ENCODE results near the gene FAHD1. TPM values are rescaled to one million over a fixed set of nuclear protein-coding genes. Genes with fewer than 3 reads are reported as not detected.

FAHD1 gene
- total RNA-seq = 34.7 and 39.8 TPM in 2 replicates

DNA sequence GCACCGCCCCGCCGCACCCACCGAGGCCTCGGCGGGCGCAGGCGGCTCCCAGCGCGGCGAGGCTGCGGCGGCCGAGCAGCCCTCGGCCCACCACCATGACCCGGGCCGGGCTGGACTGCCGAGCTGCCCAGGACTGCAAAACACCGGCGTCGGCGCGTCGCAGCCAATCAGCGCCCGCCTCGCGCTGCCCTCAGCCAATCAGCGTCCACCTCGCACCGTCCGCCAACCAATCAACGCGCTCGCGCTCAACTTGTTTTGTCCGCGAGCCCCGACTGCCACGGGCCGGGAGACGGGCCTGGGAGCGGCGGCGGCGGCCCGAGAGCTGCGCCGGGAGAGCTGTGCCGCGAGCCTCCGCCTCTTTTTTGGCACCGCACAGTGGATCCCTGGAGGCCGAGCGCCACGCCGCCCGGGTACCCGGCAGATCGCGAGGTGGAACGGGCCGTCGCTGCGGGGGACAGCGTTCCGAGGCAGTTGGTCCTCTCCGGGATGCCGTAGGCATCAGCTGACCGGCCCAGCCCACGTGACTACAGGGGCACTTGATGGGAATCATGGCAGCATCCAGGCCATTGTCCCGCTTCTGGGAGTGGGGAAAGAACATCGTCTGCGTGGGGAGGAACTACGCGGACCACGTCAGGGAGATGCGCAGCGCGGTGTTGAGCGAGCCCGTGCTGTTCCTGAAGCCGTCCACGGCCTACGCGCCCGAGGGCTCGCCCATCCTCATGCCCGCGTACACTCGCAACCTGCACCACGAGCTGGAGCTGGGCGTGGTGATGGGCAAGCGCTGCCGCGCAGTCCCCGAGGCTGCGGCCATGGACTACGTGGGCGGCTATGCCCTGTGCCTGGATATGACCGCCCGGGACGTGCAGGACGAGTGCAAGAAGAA lies at the start of gene FAHD1, which contains the start of gene HAGH:
TSS of gene FAHD1 (plus strand) at position 516 of the 883 bp plus-strand sequence. CDS start at position 549, 33 bp downstream.
TSS of gene HAGH (minus strand) at position 135 of the 883 bp plus-strand sequence. CDS start at position 97, 38 bp downstream.

DNA sequence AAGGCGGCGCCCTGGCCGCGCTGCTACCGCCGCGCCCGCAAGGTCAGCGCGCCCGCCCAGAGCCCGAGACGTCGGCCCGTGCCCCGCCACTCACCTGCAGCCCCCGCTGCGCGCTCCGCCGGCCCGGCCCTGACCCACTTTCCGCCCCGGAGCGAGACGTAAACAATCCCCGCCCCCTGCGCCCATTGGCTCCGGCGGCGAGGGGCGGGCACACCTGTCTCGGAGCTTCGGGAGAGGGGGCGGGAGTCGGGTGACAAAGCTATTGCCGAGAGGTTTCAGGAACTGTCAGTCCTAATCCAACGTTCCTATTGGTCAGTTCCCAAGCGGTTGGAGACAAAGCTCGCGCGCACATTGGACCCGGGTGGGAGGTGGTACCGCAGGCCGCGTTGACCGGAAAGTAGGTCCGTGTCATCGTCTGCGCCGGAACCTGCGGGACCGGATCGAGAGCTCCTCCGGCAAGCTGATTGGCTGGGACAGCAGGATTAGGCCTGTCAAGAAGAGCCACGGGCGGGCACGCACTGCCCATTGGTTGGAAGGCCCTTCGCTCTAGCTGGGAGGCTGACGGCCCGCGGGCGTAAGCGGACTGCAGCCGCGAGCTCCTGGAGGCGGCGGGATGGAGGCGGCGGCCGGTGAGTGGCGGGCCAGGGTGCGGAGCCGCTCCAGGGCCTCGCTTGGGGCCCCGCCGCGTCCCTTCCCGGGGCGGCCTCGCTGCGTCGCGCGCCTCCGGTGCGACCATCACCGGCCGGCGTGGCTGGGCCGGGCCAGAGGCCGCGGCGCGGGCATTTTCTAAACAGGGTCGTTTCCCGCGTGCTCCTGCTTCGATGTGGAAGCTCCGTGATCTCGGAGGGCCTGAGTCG lies 44.4 kb upstream of the FAHD1 start, which contains the start of the genes NUBP2 and SPSB3:
TSS of gene NUBP2 (plus strand) at position 553 of the 857 bp plus-strand sequence. CDS start at position 614, 61 bp downstream.
TSS of gene SPSB3 (minus strand) at position 164 of the 857 bp plus-strand sequence. CDS start 1,088 bp downstream, outside the sequence.

DNA sequence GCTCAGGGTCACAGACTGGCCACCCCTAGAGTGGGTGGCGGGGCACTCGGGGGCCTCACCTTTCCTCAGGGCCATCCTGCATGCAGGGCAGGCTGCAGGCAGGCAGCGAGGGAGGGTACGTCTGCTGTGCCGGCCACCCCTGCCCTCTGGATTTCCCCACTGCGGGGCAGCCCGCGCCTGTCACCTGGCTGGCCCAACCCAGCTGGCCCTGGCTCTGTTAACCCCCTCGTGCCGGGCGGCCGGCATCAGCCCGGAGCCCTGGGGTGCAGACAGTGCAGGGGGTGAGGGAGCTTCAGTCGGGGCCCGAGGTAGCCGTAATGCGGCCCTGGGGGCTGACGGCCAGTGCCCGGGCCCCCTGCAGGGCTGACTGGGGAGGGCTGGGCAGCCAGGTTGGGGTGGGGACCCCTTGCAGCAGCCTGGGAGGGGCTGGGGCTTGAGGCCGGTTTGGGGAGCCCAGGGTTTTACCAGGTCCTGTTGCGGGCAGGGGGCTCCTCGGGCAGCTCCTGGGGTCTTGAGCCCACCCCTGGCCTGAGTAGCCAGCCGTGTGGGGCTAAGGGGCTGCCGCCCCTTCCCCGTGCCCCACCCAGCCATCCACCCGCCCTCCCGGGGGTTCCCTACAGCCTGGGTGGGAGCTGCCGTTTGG lies 33.3 kb upstream of the FAHD1 start, which contains the start of gene IGFALS:
TSS of gene IGFALS (minus strand) at position 128 of the 643 bp plus-strand sequence. CDS start at position 75, 53 bp downstream.

DNA sequence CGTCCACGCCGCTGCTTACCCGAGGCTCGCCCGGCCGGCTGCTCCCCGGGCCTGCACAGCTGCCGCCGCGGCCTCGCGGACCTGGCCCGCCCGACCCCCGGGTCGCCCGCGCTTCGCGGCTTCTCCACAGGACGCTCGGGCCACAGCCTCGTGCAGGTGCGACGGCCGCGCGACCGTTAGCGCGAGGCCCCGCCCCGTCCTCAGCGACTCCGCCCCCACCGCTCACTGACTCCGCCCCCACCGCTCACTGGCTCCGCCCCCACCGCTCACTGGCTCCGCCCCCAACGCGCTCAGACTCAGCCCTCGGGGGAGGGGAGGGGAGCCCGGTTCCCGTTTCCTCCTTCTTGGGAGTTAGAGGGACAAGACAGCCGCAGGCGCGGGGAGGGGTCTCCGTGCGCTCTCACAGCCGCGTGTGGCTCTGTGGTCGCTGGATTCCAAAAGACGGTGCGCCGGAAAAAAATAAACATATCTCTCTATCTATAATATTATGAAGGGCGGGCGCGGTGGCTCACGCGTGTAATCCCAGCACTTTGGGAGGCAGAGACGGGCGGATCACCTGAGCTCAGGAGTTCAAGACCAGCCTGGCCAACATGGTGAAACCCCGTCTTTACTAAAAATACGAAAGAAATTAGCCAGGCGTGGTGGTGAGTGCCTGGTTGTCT lies 45.1 kb downstream of the FAHD1 start, which contains the start of gene MEIOB:
TSS of gene MEIOB (minus strand) at position 191 of the 662 bp plus-strand sequence. CDS start 3,989 bp downstream, outside the sequence.

Other genes starting within 250 kb of the FAHD1 start
- 17.5 and 22.2 TPM in 2 replicates for gene IFT140, start 215.1 kb upstream of the FAHD1 start, total RNA-seq
- gene CRAMP1, start 214.8 kb upstream of the FAHD1 start, total RNA-seq = 2.6 and 3.5 TPM in 2 replicates
- 53.6 and 84.4 TPM in 2 replicates for gene JPT2, start 148.9 kb upstream of the FAHD1 start, total RNA-seq
- 12.4 and 30.1 TPM in 2 replicates for gene MAPK8IP3, start 121.0 kb upstream of the FAHD1 start, total RNA-seq
- 98.6 and 102 TPM in 2 replicates for gene NME3, start 55.7 kb upstream of the FAHD1 start, total RNA-seq
- 4.1 and 16.7 TPM in 2 replicates for gene EME2, start 54.4 kb upstream of the FAHD1 start, total RNA-seq
- gene MRPS34, start 54.1 kb upstream of the FAHD1 start, total RNA-seq = 135 and 175 TPM in 2 replicates
- 26.4 and 33.7 TPM in 2 replicates for gene SPSB3, start 44.6 kb upstream of the FAHD1 start, total RNA-seq
- 99.7 and 144 TPM in 2 replicates for gene NUBP2, start 44.2 kb upstream of the FAHD1 start, total RNA-seq
- gene IGFALS, start 33.5 kb upstream of the FAHD1 start, total RNA-seq = not detected in 2 replicates
- 42.4 and 58.0 TPM in 2 replicates for gene HAGH, start 381 bp upstream of the FAHD1 start, total RNA-seq
- gene MEIOB, start 45.0 kb downstream of the FAHD1 start, total RNA-seq = not detected in 2 replicates
- gene HS3ST6, start 91.2 kb downstream of the FAHD1 start, total RNA-seq = not detected in 2 replicates
- 9.2 and 16.8 TPM in 2 replicates for gene MSRB1, start 116.0 kb downstream of the FAHD1 start, total RNA-seq
- gene RPL3L, start 127.5 kb downstream of the FAHD1 start, total RNA-seq = not detected in 2 replicates
- gene NDUFB10, start 132.3 kb downstream of the FAHD1 start, total RNA-seq = 270 and 328 TPM in 2 replicates
- gene RPS2, start 137.6 kb downstream of the FAHD1 start, total RNA-seq = 3,471 and 3,533 TPM in 2 replicates
- not detected in 2 replicates for gene RNF151, start 139.7 kb downstream of the FAHD1 start, total RNA-seq
- 59.4 and 66.3 TPM in 2 replicates for gene TBL3, start 144.8 kb downstream of the FAHD1 start, total RNA-seq
- gene NOXO1, start 154.3 kb downstream of the FAHD1 start, total RNA-seq = not detected in 2 replicates
- gene GFER, start 157.0 kb downstream of the FAHD1 start, total RNA-seq = 40.2 and 41.8 TPM in 2 replicates
- 1.1 and 4.6 TPM in 2 replicates for gene SYNGR3, start 162.8 kb downstream of the FAHD1 start, total RNA-seq
- gene ZNF598, start 182.6 kb downstream of the FAHD1 start, total RNA-seq = 41.8 and 43.2 TPM in 2 replicates
- gene NPW, start 192.6 kb downstream of the FAHD1 start, total RNA-seq = 1.4 and 4.3 TPM in 2 replicates
- gene NHERF2, start 199.7 kb downstream of the FAHD1 start, total RNA-seq = 62.9 and 94.0 TPM in 2 replicates
- gene NTHL1, start 220.6 kb downstream of the FAHD1 start, total RNA-seq = 27.6 and 51.3 TPM in 2 replicates
- 30.8 and 63.1 TPM in 2 replicates for gene TSC2, start 220.8 kb downstream of the FAHD1 start, total RNA-seq